Measurements from ENCODE around the gene MT1M.

Gene MT1M

GRCh38 chr16:56630134-56630533 is 2.3 kb upstream of the MT1M start:
- no peak for TF ChIP-seq CTCF (IDR thresholded peaks at IDR 0.05; ENCODE audit: insufficient read depth, missing control alignments)
- no peak for DNase-seq (ENCODE audit: insufficient read length, low spot score)
- FAIRE-seq, result no peak

GRCh38 chr16:56631197-56631596 is 1.3 kb upstream of the MT1M start:
- no peak for FAIRE-seq
- DNase-seq (ENCODE audit: insufficient read length, low spot score), result no peak
- TF ChIP-seq CTCF (IDR thresholded peaks at IDR 0.05; ENCODE audit: insufficient read depth, missing control alignments), result no peak

GRCh38 chr16:56631832-56632155 is 665 bp upstream of the MT1M start:
- TF ChIP-seq CTCF (IDR thresholded peaks at IDR 0.05; ENCODE audit: insufficient read depth, missing control alignments), result no peak
- FAIRE-seq, result no peak
- DNase-seq (ENCODE audit: insufficient read length, low spot score), result no peak

- DNase-seq (ENCODE audit: insufficient read length, low spot score), result no peak
- TF ChIP-seq CTCF (IDR thresholded peaks at IDR 0.05; ENCODE audit: insufficient read depth, missing control alignments), result no peak
- no peak for FAIRE-seq
Observed at GRCh38 chr16:56632848-56633365, 448 bp downstream of the MT1M start.

GRCh38 chr16:56633535-56633934 is 1.1 kb downstream of the MT1M start:
- TF ChIP-seq CTCF (IDR thresholded peaks at IDR 0.05; ENCODE audit: insufficient read depth, missing control alignments), result no peak
- FAIRE-seq, result no peak
- DNase-seq (ENCODE audit: insufficient read length, low spot score), result no peak

GRCh38 chr16:56634715-56635440 is 2.4 kb downstream of the MT1M start:
- DNase-seq (ENCODE audit: insufficient read length, low spot score) (no peak), FAIRE-seq (no peak)
- TF ChIP-seq CTCF (IDR thresholded peaks at IDR 0.05; ENCODE audit: insufficient read depth, missing control alignments), result no peak

GRCh38 chr16:56635441-56635967 is 3.0 kb downstream of the MT1M start:
- FAIRE-seq (no peak), DNase-seq (ENCODE audit: insufficient read length, low spot score) (no peak)
- TF ChIP-seq CTCF (IDR thresholded peaks at IDR 0.05; ENCODE audit: insufficient read depth, missing control alignments), result no peak

All from D721Med (cell line).